Measurements from ENCODE around the gene CDK14. TPM values are rescaled to one million over a fixed set of nuclear protein-coding genes. Genes with fewer than 3 reads are reported as not detected.

The CDK14 gene
- polyA plus RNA-seq, 3 donors = 1.7 to 2.5 (median 2.1) TPM

GRCh38 chr7:90587766-90588165, 8.4 kb upstream of the CDK14 start:
- H3K9me3 Mint-ChIP-seq = peaks cover 0 to 2% (median 1%) of the 10 kb centered on the region in 7 donors
- H3K27ac ChIP-seq (ENCODE audit: low read depth in 1 of 2, low read length in 2 of 2) = no peak overlapping the region
- no peak overlapping the region for H3K4me3 ChIP-seq (replicated peaks in 1 of 3; ENCODE audit: low read depth in 2 of 3, low read length in 3 of 3)
- peaks cover 0 to 3% (median 0%) of the 10 kb centered on the region in 3 donors for H3K27me3 Mint-ChIP-seq (ENCODE audit: low read depth in 3 of 3)
- H3K36me3 Mint-ChIP-seq = peaks cover 0 to 2% of the 10 kb centered on the region in 2 donors
- H3K27me3 ChIP-seq (ENCODE audit: control insufficient read depth in 2 of 2, insufficient read depth in 2 of 2, low read length in 2 of 2) = no peaks in the 10 kb centered on the region
- no peaks in the 10 kb centered on the region for H4K20me1 ChIP-seq (ENCODE audit: insufficient read depth, low read length)
- H3K9ac ChIP-seq (ENCODE audit: insufficient read depth, low read length, poor library complexity, severe bottlenecking) = no peak overlapping the region
- no peak overlapping the region for H2AFZ ChIP-seq (ENCODE audit: insufficient read depth, low read depth, low read length, poor library complexity, severe bottlenecking)
- H3K4me2 ChIP-seq (replicated peaks; ENCODE audit: extremely low read depth, low read length, poor library complexity, severe bottlenecking) = no peak overlapping the region
- peaks cover 13% of the 10 kb centered on the region for H3K4me1 Mint-ChIP-seq
- DNase-seq = no peak
- no peaks in the 10 kb centered on the region for H3K36me3 ChIP-seq (replicated peaks in 1 of 2; ENCODE audit: control insufficient read depth in 1 of 2, insufficient read depth in 2 of 2, low read length in 2 of 2)
- no peak overlapping the region for H3K4me3 Mint-ChIP-seq
- no peaks in the 10 kb centered on the region for H3K79me2 ChIP-seq (ENCODE audit: insufficient read depth, low read length)
- TF ChIP-seq CTCF (IDR thresholded peaks at IDR 0.05) = no peak
- no peak overlapping the region for H3K27ac Mint-ChIP-seq
- H3K9me3 ChIP-seq (replicated peaks in 1 of 2; ENCODE audit: control insufficient read depth in 1 of 2, insufficient read depth in 1 of 2, low read length in 2 of 2) = no peaks in the 10 kb centered on the region
- intact Hi-C loops (cut with micrococcal nuclease) = no loop called here
- WGBS (ENCODE audit: insufficient coverage) = no CpG with 5 or more reads among the region's 2 CpGs
- H3K4me1 ChIP-seq (ENCODE audit: control insufficient read depth in 1 of 2, insufficient read depth in 2 of 2, low read length in 2 of 2) = peaks cover under 1 to 3% of the 10 kb centered on the region in 2 donors

- no peak overlapping the region for H3K27ac Mint-ChIP-seq
- Histone ChIP-seq H3K9me3 (replicated peaks in 1 of 2; ENCODE audit: control insufficient read depth in 1 of 2, insufficient read depth in 1 of 2, low read length in 2 of 2) (no peaks in the 10 kb centered on the region), H3K4me3 (replicated peaks in 1 of 3; ENCODE audit: low read depth in 2 of 3, low read length in 3 of 3) (no peak overlapping the region), H3K27me3 (ENCODE audit: control insufficient read depth in 2 of 2, insufficient read depth in 2 of 2, low read length in 2 of 2) (peaks cover 0 to 10% of the 10 kb centered on the region in 2 donors), H3K27ac (ENCODE audit: low read depth in 1 of 2, low read length in 2 of 2) (no peak overlapping the region), H3K9ac (ENCODE audit: insufficient read depth, low read length, poor library complexity, severe bottlenecking) (no peak overlapping the region), H2AFZ (ENCODE audit: insufficient read depth, low read depth, low read length, poor library complexity, severe bottlenecking) (no peak overlapping the region), H3K4me1 (ENCODE audit: control insufficient read depth in 1 of 2, insufficient read depth in 2 of 2, low read length in 2 of 2) (peaks cover 15 to 16% of the 10 kb centered on the region in 2 donors), H3K79me2 (ENCODE audit: insufficient read depth, low read length) (peaks cover 5% of the 10 kb centered on the region), H3K36me3 (replicated peaks in 1 of 2; ENCODE audit: control insufficient read depth in 1 of 2, insufficient read depth in 2 of 2, low read length in 2 of 2) (no peaks in the 10 kb centered on the region), H3K4me2 (replicated peaks; ENCODE audit: extremely low read depth, low read length, poor library complexity, severe bottlenecking) (no peak overlapping the region), H4K20me1 (ENCODE audit: insufficient read depth, low read length) (no peaks in the 10 kb centered on the region)
- H3K27me3 Mint-ChIP-seq (ENCODE audit: low read depth in 3 of 3) = peaks cover 3 to 13% (median 12%) of the 10 kb centered on the region in 3 donors
- no peak overlapping the region for H3K4me3 Mint-ChIP-seq
- peak; percentile 23 to 62 (median 61) for DNase-seq
- H3K36me3 Mint-ChIP-seq = no peaks in the 10 kb centered on the region
- peaks cover 0 to 6% (median 0%) of the 10 kb centered on the region in 7 donors for H3K9me3 Mint-ChIP-seq
- intact Hi-C loops (cut with micrococcal nuclease) = no loop called here
- TF ChIP-seq CTCF (IDR thresholded peaks at IDR 0.05) = no peak
- peaks cover 20% of the 10 kb centered on the region for H3K4me1 Mint-ChIP-seq
Observed at GRCh38 chr7:90592033-90592432, 4.1 kb upstream of the CDK14 start.
